H1 (cell line): ENCODE results near the gene AGAP1. TPM values are rescaled to one million over a fixed set of nuclear protein-coding genes. Genes with fewer than 3 reads are reported as not detected.

ENCODE experiments used
- BRCA1 ChIP-seq: IDR thresholded peaks from 2 replicates; pipeline ENCODE4 v1.6.1; 2012; ENCODE audit warnings: low read depth, low read length, improper control_type of control experiment
- CHD2 ChIP-seq: IDR thresholded peaks from 2 replicates; pipeline ENCODE4 v1.6.1; 2012; ENCODE audit warnings: low read length, improper control_type of control experiment
- CTBP2 ChIP-seq: IDR thresholded peaks from 2 replicates; pipeline ENCODE4 v1.7.0; 2011; ENCODE audit warnings: borderline replicate concordance, mild to moderate bottlenecking, moderate library complexity, mixed read lengths, low read length; ENCODE audit not compliant: insufficient read depth, insufficient read length
- JUN ChIP-seq: IDR thresholded peaks from 2 replicates; pipeline ENCODE4 v1.6.1; 2011; ENCODE audit warnings: low read depth, mild to moderate bottlenecking, improper control_type of control experiment, low read length
- POLR2A ChIP-seq, 2 experiments: IDR thresholded peaks; 1 replicate in 1 of 2; 2 replicates in 1 of 2; pipeline ENCODE4 v1.6.1; 2011; ENCODE audit warnings: low read depth in 2 of 2, low read length in 2 of 2, mild to moderate bottlenecking in 2 of 2; ENCODE audit errors: control extremely low read depth in 1 of 2
- SAP30 ChIP-seq: fragments of 300-600 bp; sonication (generic); IDR thresholded peaks from 2 replicates; pipeline ENCODE4 v1.7.1; 2012; ENCODE audit warnings: low read length, moderate library complexity, mild to moderate bottlenecking, inconsistent platforms; ENCODE audit not compliant: insufficient read depth, insufficient replicate concordance
- SIRT6 ChIP-seq: IDR thresholded peaks from one replicate; pipeline ENCODE4 v1.7.1; 2012; ENCODE audit warnings: low read length, inconsistent platforms
- polyA plus RNA-seq, 7 experiments: library from polyadenylated mRNA; depleted of rRNA in 3 of 7; stranded (reverse) in 5 of 7; unstranded in 2 of 7; fragments of >200 nt in 5 of 7; fragments of 200-250 nt in 2 of 7; gene quantifications; 1 replicate in 5 of 7; 2 replicates in 1 of 7; 4 replicates in 1 of 7; pipeline versions ENCODE4 v1.2.1 to v1.2.3, GENCODE V29; 2011 to 2013; ENCODE audit warnings: missing spikeins in 2 of 7, mixed read lengths in 2 of 7
- total RNA-seq: library from RNA; stranded (reverse); fragmentation: NEBNext Ultra II Directional; extraction: Animal tissue kit (Norgen Biotek cat#: 25700); gene quantifications from 2 replicates; pipeline ENCODE4 v1.2.1, GENCODE V29; 2021
- TF ChIP-seq, protein P1 (sequence below): fragments of 300-600 bp; sonication (generic); IDR thresholded peaks from 2 replicates; pipeline ENCODE4 v1.7.1; 2012; ENCODE audit warnings: low read length, moderate library complexity, mild to moderate bottlenecking, inconsistent platforms; ENCODE audit not compliant: insufficient replicate concordance
- TF ChIP-seq, protein P2 (sequence below): IDR thresholded peaks from 2 replicates; pipeline ENCODE4 v1.6.1; 2012; ENCODE audit warnings: low read length, inconsistent platforms

The AGAP1 gene
- total and polyA plus RNA-seq, 2 of the 8 experiments (the other 6 are each of a cell fraction or from before 2014, with no cell fraction given) = 18.1 to 39.4 TPM

DNA sequence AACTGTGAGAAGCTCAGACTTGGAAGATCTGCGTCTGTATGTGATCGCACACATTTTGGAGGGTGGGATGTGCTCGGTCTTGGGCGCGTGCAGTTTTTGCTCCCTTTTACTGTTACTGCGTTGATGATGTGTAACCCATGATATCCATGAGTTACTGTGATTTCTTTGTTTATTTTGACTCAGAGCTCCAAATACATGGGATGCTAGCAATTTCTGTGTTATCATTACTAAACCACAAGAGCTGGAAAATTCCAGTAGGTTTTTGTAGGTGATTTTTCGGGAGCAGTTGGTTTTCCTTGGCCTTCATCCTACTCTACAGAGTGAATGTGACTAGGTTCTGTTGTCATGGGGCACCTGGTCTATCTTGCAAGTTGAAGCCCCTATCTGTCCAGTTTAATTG is 124.2 kb downstream of the AGAP1 start (continued):
- TF ChIP-seq, protein P1, sequence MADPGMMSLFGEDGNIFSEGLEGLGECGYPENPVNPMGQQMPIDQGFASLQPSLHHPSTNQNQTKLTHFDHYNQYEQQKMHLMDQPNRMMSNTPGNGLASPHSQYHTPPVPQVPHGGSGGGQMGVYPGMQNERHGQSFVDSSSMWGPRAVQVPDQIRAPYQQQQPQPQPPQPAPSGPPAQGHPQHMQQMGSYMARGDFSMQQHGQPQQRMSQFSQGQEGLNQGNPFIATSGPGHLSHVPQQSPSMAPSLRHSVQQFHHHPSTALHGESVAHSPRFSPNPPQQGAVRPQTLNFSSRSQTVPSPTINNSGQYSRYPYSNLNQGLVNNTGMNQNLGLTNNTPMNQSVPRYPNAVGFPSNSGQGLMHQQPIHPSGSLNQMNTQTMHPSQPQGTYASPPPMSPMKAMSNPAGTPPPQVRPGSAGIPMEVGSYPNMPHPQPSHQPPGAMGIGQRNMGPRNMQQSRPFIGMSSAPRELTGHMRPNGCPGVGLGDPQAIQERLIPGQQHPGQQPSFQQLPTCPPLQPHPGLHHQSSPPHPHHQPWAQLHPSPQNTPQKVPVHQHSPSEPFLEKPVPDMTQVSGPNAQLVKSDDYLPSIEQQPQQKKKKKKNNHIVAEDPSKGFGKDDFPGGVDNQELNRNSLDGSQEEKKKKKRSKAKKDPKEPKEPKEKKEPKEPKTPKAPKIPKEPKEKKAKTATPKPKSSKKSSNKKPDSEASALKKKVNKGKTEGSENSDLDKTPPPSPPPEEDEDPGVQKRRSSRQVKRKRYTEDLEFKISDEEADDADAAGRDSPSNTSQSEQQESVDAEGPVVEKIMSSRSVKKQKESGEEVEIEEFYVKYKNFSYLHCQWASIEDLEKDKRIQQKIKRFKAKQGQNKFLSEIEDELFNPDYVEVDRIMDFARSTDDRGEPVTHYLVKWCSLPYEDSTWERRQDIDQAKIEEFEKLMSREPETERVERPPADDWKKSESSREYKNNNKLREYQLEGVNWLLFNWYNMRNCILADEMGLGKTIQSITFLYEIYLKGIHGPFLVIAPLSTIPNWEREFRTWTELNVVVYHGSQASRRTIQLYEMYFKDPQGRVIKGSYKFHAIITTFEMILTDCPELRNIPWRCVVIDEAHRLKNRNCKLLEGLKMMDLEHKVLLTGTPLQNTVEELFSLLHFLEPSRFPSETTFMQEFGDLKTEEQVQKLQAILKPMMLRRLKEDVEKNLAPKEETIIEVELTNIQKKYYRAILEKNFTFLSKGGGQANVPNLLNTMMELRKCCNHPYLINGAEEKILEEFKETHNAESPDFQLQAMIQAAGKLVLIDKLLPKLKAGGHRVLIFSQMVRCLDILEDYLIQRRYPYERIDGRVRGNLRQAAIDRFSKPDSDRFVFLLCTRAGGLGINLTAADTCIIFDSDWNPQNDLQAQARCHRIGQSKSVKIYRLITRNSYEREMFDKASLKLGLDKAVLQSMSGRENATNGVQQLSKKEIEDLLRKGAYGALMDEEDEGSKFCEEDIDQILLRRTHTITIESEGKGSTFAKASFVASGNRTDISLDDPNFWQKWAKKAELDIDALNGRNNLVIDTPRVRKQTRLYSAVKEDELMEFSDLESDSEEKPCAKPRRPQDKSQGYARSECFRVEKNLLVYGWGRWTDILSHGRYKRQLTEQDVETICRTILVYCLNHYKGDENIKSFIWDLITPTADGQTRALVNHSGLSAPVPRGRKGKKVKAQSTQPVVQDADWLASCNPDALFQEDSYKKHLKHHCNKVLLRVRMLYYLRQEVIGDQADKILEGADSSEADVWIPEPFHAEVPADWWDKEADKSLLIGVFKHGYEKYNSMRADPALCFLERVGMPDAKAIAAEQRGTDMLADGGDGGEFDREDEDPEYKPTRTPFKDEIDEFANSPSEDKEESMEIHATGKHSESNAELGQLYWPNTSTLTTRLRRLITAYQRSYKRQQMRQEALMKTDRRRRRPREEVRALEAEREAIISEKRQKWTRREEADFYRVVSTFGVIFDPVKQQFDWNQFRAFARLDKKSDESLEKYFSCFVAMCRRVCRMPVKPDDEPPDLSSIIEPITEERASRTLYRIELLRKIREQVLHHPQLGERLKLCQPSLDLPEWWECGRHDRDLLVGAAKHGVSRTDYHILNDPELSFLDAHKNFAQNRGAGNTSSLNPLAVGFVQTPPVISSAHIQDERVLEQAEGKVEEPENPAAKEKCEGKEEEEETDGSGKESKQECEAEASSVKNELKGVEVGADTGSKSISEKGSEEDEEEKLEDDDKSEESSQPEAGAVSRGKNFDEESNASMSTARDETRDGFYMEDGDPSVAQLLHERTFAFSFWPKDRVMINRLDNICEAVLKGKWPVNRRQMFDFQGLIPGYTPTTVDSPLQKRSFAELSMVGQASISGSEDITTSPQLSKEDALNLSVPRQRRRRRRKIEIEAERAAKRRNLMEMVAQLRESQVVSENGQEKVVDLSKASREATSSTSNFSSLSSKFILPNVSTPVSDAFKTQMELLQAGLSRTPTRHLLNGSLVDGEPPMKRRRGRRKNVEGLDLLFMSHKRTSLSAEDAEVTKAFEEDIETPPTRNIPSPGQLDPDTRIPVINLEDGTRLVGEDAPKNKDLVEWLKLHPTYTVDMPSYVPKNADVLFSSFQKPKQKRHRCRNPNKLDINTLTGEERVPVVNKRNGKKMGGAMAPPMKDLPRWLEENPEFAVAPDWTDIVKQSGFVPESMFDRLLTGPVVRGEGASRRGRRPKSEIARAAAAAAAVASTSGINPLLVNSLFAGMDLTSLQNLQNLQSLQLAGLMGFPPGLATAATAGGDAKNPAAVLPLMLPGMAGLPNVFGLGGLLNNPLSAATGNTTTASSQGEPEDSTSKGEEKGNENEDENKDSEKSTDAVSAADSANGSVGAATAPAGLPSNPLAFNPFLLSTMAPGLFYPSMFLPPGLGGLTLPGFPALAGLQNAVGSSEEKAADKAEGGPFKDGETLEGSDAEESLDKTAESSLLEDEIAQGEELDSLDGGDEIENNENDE = no peak
- TF ChIP-seq, protein P2, sequence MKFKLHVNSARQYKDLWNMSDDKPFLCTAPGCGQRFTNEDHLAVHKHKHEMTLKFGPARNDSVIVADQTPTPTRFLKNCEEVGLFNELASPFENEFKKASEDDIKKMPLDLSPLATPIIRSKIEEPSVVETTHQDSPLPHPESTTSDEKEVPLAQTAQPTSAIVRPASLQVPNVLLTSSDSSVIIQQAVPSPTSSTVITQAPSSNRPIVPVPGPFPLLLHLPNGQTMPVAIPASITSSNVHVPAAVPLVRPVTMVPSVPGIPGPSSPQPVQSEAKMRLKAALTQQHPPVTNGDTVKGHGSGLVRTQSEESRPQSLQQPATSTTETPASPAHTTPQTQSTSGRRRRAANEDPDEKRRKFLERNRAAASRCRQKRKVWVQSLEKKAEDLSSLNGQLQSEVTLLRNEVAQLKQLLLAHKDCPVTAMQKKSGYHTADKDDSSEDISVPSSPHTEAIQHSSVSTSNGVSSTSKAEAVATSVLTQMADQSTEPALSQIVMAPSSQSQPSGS = no peak
- TF ChIP-seq SIRT6 = no peak
- TF ChIP-seq BRCA1 = no peak
- no peak for TF ChIP-seq CHD2
- TF ChIP-seq CTBP2 = no peak
- no peak for TF ChIP-seq JUN
- TF ChIP-seq POLR2A (IDR thresholded peaks at IDR 0.05; ENCODE audit: control extremely low read depth in 1 of 2, low read depth in 2 of 2, low read length in 2 of 2) = no peak
- no peak for TF ChIP-seq SAP30
